ENCODE measurements around the gene ESRRA. TPM values are rescaled to one million over a fixed set of nuclear protein-coding genes. Genes with fewer than 3 reads are reported as not detected.

ESRRA gene
- total and polyA plus RNA-seq, 2 of the 13 experiments (the other 11 are each of a cell fraction or from before 2014, with no cell fraction given) = 18.1 to 36.3 TPM

DNA sequence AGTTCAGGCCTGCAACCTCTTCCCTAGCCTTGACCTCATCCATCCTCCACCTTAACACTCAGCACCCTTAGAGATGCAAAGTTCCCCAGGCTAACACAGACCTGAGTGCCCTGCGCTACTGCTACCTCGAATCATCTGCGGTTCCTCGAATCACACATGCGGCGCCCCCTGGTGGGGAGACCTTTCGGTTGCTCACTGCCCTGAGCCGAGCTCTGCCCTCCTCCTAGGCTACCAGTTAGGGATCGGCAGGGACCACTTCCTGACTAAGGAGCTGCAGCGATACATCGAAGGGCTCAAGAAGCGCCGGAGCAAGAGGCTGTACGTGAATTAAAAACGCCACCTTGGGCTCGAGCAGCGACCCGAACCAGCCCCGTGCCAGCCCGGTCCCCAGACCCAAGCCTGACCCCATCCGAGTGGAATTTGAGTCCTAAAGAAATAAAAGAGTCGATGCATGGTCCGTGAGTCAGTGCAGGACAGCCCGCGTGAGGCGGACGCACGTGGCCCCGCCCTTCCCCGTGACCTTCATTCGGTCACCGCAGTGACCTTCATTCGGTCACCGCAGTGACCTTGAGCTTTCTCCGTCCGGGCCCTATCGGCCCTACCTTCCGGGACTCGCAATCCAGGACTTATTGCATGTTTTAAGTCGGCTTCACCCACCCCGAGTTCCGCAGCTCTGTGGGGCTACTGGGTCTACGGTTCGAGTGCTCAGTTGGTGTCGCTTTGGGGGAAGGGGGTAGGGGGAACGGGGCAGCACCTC lies 830 bp upstream of the ESRRA start (continued):
- no peak for TF ChIP-seq ZNF180 (CRISPR knock-in tag; IDR thresholded peaks at IDR 0.05; ENCODE audit: borderline replicate concordance, low read depth)
- no peak for TF ChIP-seq ZNF552 (CRISPR knock-in tag; IDR thresholded peaks at IDR 0.05; ENCODE audit: borderline replicate concordance)
- TF ChIP-seq MLLT10 (CRISPR knock-in tag; IDR thresholded peaks at IDR 0.05) = no peak
- no peak for TF ChIP-seq ZNF577 (CRISPR knock-in tag; IDR thresholded peaks at IDR 0.05; ENCODE audit: borderline replicate concordance, low read depth)
- no peak for TF ChIP-seq HNRNPLL (IDR thresholded peaks at IDR 0.05; ENCODE audit: low read depth, low read length, poor library complexity, severe bottlenecking)
- TF ChIP-seq KAT7 (CRISPR knock-in tag; IDR thresholded peaks at IDR 0.05; ENCODE audit: borderline replicate concordance) = peak; percentile 69; the same call in 1 of the 2 replicates
- TF ChIP-seq ZNF138 (CRISPR knock-in tag; IDR thresholded peaks at IDR 0.05; ENCODE audit: low read depth) = no peak
- no peak for TF ChIP-seq RARG (CRISPR knock-in tag; IDR thresholded peaks at IDR 0.05; ENCODE audit: low read depth)
- TF ChIP-seq ZFP41 (CRISPR knock-in tag; IDR thresholded peaks at IDR 0.05; ENCODE audit: borderline replicate concordance) = no peak
- TF ChIP-seq ZNF549 (CRISPR knock-in tag; IDR thresholded peaks at IDR 0.05) = no peak
- TF ChIP-seq ZNF460 (CRISPR knock-in tag; IDR thresholded peaks at IDR 0.05; ENCODE audit: borderline replicate concordance) = no peak
- TF ChIP-seq, protein P1, sequence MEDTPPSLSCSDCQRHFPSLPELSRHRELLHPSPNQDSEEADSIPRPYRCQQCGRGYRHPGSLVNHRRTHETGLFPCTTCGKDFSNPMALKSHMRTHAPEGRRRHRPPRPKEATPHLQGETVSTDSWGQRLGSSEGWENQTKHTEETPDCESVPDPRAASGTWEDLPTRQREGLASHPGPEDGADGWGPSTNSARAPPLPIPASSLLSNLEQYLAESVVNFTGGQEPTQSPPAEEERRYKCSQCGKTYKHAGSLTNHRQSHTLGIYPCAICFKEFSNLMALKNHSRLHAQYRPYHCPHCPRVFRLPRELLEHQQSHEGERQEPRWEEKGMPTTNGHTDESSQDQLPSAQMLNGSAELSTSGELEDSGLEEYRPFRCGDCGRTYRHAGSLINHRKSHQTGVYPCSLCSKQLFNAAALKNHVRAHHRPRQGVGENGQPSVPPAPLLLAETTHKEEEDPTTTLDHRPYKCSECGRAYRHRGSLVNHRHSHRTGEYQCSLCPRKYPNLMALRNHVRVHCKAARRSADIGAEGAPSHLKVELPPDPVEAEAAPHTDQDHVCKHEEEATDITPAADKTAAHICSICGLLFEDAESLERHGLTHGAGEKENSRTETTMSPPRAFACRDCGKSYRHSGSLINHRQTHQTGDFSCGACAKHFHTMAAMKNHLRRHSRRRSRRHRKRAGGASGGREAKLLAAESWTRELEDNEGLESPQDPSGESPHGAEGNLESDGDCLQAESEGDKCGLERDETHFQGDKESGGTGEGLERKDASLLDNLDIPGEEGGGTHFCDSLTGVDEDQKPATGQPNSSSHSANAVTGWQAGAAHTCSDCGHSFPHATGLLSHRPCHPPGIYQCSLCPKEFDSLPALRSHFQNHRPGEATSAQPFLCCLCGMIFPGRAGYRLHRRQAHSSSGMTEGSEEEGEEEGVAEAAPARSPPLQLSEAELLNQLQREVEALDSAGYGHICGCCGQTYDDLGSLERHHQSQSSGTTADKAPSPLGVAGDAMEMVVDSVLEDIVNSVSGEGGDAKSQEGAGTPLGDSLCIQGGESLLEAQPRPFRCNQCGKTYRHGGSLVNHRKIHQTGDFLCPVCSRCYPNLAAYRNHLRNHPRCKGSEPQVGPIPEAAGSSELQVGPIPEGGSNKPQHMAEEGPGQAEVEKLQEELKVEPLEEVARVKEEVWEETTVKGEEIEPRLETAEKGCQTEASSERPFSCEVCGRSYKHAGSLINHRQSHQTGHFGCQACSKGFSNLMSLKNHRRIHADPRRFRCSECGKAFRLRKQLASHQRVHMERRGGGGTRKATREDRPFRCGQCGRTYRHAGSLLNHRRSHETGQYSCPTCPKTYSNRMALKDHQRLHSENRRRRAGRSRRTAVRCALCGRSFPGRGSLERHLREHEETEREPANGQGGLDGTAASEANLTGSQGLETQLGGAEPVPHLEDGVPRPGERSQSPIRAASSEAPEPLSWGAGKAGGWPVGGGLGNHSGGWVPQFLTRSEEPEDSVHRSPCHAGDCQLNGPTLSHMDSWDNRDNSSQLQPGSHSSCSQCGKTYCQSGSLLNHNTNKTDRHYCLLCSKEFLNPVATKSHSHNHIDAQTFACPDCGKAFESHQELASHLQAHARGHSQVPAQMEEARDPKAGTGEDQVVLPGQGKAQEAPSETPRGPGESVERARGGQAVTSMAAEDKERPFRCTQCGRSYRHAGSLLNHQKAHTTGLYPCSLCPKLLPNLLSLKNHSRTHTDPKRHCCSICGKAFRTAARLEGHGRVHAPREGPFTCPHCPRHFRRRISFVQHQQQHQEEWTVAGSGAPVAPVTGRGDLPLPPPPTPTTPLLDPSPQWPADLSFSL (CRISPR knock-in tag; IDR thresholded peaks at IDR 0.05) = no peak
- no peak for TF ChIP-seq ZNF891 (CRISPR knock-in tag; IDR thresholded peaks at IDR 0.05)
- TF ChIP-seq ZNF331 (CRISPR knock-in tag; IDR thresholded peaks at IDR 0.05) = no peak
- TF ChIP-seq, protein P2, sequence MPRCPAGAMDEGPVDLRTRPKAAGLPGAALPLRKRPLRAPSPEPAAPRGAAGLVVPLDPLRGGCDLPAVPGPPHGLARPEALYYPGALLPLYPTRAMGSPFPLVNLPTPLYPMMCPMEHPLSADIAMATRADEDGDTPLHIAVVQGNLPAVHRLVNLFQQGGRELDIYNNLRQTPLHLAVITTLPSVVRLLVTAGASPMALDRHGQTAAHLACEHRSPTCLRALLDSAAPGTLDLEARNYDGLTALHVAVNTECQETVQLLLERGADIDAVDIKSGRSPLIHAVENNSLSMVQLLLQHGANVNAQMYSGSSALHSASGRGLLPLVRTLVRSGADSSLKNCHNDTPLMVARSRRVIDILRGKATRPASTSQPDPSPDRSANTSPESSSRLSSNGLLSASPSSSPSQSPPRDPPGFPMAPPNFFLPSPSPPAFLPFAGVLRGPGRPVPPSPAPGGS (CRISPR knock-in tag; IDR thresholded peaks at IDR 0.05) = no peak
- TF ChIP-seq AGO2 (optimal IDR thresholded peaks at IDR 0.05; ENCODE audit: low read depth, low read length) = peak; percentile 92
- no peak for TF ChIP-seq EEA1 (CRISPR knock-in tag; IDR thresholded peaks at IDR 0.05; ENCODE audit: borderline replicate concordance)
- TF ChIP-seq, protein P3, sequence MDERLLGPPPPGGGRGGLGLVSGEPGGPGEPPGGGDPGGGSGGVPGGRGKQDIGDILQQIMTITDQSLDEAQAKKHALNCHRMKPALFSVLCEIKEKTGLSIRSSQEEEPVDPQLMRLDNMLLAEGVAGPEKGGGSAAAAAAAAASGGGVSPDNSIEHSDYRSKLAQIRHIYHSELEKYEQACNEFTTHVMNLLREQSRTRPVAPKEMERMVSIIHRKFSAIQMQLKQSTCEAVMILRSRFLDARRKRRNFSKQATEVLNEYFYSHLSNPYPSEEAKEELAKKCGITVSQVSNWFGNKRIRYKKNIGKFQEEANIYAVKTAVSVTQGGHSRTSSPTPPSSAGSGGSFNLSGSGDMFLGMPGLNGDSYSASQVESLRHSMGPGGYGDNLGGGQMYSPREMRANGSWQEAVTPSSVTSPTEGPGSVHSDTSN (CRISPR knock-in tag; IDR thresholded peaks at IDR 0.05) = no peak
- TF ChIP-seq, protein P4, sequence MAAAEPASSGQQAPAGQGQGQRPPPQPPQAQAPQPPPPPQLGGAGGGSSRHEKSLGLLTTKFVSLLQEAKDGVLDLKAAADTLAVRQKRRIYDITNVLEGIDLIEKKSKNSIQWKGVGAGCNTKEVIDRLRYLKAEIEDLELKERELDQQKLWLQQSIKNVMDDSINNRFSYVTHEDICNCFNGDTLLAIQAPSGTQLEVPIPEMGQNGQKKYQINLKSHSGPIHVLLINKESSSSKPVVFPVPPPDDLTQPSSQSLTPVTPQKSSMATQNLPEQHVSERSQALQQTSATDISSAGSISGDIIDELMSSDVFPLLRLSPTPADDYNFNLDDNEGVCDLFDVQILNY (CRISPR knock-in tag; conservative IDR thresholded peaks at IDR 0.05) = no peak
- TF ChIP-seq MXD4 (CRISPR knock-in tag; IDR thresholded peaks at IDR 0.05) = no peak; the same call in 1 of the 2 replicates
